ENCODE results near the gene CDK6.
A peak's percentile ranks its signal among the peaks of the same experiment; 100 is the strongest.

The CDK6 gene

DNA sequence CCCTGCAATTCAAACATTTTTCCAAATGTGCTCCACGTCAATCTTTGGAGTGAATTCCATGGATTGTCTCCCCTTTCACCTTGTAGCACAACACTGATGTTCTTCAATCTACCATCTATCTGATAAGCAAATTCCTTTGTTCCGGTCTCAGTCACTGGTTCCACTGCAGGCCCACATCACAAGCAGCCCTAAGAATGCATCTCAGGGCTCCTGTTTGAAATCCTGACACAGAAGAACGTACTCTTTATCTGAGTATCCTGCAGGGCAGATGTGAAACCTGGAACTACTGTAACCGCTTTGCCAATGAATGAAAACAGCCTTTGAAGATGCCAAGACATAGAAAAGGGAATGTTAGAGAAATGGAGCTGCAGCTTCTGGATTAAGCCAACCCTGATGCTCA is 183.2 kb downstream of the CDK6 start:
- Histone ChIP-seq H3K27me3 (ENCODE audit: insufficient read depth, low read length, poor library complexity) (no peaks in the 10 kb centered on the region), H3K9me3 (ENCODE audit: insufficient read depth, low read length, severe bottlenecking) (no peaks in the 10 kb centered on the region), H3K4me2 (ENCODE audit: insufficient read depth, low read length) (no peak overlapping the region), H3K27ac (ENCODE audit: low read length) (peak overlapping the region; percentile 60), H4K20me1 (ENCODE audit: insufficient read depth, low read length) (no peaks in the 10 kb centered on the region), H2AFZ (ENCODE audit: low read depth, low read length) (no peak overlapping the region), H3K9ac (ENCODE audit: low read depth, low read length) (no peak overlapping the region), H3K4me1 (ENCODE audit: insufficient read depth, low read length) (peaks cover 91% of the 10 kb centered on the region), H3K79me2 (ENCODE audit: insufficient read depth, low read length) (peaks cover 99% of the 10 kb centered on the region), H3K36me3 (ENCODE audit: insufficient read depth, low read length) (peaks cover 73% of the 10 kb centered on the region), H3K4me3 (ENCODE audit: low read depth in 1 of 2, low read length in 2 of 2) (no peak overlapping the region)
- peak; percentile 37; the same call in 2 of the 3 replicates for ATAC-seq (ENCODE audit: insufficient read depth, low read depth)
- DNase-seq = peak; percentile 34
- TF ChIP-seq EZH2 (IDR thresholded peaks at IDR 0.05; ENCODE audit: borderline replicate concordance, low read depth, low read length, severe bottlenecking) = no peak
- TF ChIP-seq, protein P1, sequence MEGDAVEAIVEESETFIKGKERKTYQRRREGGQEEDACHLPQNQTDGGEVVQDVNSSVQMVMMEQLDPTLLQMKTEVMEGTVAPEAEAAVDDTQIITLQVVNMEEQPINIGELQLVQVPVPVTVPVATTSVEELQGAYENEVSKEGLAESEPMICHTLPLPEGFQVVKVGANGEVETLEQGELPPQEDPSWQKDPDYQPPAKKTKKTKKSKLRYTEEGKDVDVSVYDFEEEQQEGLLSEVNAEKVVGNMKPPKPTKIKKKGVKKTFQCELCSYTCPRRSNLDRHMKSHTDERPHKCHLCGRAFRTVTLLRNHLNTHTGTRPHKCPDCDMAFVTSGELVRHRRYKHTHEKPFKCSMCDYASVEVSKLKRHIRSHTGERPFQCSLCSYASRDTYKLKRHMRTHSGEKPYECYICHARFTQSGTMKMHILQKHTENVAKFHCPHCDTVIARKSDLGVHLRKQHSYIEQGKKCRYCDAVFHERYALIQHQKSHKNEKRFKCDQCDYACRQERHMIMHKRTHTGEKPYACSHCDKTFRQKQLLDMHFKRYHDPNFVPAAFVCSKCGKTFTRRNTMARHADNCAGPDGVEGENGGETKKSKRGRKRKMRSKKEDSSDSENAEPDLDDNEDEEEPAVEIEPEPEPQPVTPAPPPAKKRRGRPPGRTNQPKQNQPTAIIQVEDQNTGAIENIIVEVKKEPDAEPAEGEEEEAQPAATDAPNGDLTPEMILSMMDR (IDR thresholded peaks at IDR 0.05; ENCODE audit: borderline replicate concordance, extremely low read depth, low read length, poor library complexity, severe bottlenecking) = no peak

DNA sequence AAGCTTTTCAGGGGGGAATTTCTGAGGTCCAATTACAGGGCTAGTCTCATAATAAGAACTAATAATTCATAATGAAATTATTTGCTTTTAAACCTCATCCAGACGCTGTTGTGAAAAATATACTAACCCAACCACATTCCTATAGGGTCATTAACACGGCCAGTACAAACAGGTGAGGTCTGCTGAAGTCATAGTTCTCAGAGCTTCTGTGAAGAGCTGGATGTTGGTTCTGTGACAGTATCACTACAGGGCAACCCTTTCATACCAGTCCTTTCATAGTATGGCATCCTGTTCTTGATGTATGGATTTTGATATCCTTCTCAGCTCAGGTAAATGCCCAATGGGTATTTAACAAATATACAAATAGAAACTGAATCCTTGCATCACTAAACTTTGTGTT is 183.8 kb downstream of the CDK6 start:
- H3K4me3 ChIP-seq (ENCODE audit: low read depth in 1 of 2, low read length in 2 of 2) = no peak overlapping the region
- no peak overlapping the region for H3K9ac ChIP-seq (ENCODE audit: low read depth, low read length)
- peaks cover 73% of the 10 kb centered on the region for H3K36me3 ChIP-seq (ENCODE audit: insufficient read depth, low read length)
- H3K9me3 ChIP-seq (ENCODE audit: insufficient read depth, low read length, severe bottlenecking) = no peaks in the 10 kb centered on the region
- H3K4me2 ChIP-seq (ENCODE audit: insufficient read depth, low read length) = no peak overlapping the region
- H3K27ac ChIP-seq (ENCODE audit: low read length) = peak overlapping the region; percentile 60
- DNase-seq (no peak), ATAC-seq (ENCODE audit: insufficient read depth, low read depth) (no peak)
- peaks cover 99% of the 10 kb centered on the region for H3K79me2 ChIP-seq (ENCODE audit: insufficient read depth, low read length)
- H3K4me1 ChIP-seq (ENCODE audit: insufficient read depth, low read length) = peaks cover 91% of the 10 kb centered on the region
- no peak overlapping the region for H2AFZ ChIP-seq (ENCODE audit: low read depth, low read length)
- no peaks in the 10 kb centered on the region for H4K20me1 ChIP-seq (ENCODE audit: insufficient read depth, low read length)
- TF ChIP-seq, protein P1 (IDR thresholded peaks at IDR 0.05; ENCODE audit: borderline replicate concordance, extremely low read depth, low read length, poor library complexity, severe bottlenecking) = no peak
- TF ChIP-seq EZH2 (IDR thresholded peaks at IDR 0.05; ENCODE audit: borderline replicate concordance, low read depth, low read length, severe bottlenecking) = no peak
- no peaks in the 10 kb centered on the region for H3K27me3 ChIP-seq (ENCODE audit: insufficient read depth, low read length, poor library complexity)

- TF ChIP-seq, protein P1 (IDR thresholded peaks at IDR 0.05; ENCODE audit: borderline replicate concordance, extremely low read depth, low read length, poor library complexity, severe bottlenecking) = no peak
- TF ChIP-seq EZH2 (IDR thresholded peaks at IDR 0.05; ENCODE audit: borderline replicate concordance, low read depth, low read length, severe bottlenecking) = no peak
Observed at GRCh38 chr7:92650391-92650790, 186.0 kb downstream of the CDK6 start.

More at GRCh38 chr7:92650391-92650790, 186.0 kb downstream of the CDK6 start:
- no peaks in the 10 kb centered on the region for H3K27me3 ChIP-seq (ENCODE audit: insufficient read depth, low read length, poor library complexity)
- H3K9me3 ChIP-seq (ENCODE audit: insufficient read depth, low read length, severe bottlenecking) = no peaks in the 10 kb centered on the region
- DNase-seq (no peak), ATAC-seq (ENCODE audit: insufficient read depth, low read depth) (peak; percentile 30; the same call in 2 of the 3 replicates)
- peaks cover 91% of the 10 kb centered on the region for H3K4me1 ChIP-seq (ENCODE audit: insufficient read depth, low read length)
- H3K27ac ChIP-seq (ENCODE audit: low read length) = peak overlapping the region; percentile 72
- H3K4me2 ChIP-seq (ENCODE audit: insufficient read depth, low read length) = no peak overlapping the region
- no peak overlapping the region for H3K4me3 ChIP-seq (ENCODE audit: low read depth in 1 of 2, low read length in 2 of 2)
- no peaks in the 10 kb centered on the region for H4K20me1 ChIP-seq (ENCODE audit: insufficient read depth, low read length)
- H2AFZ ChIP-seq (ENCODE audit: low read depth, low read length) = no peak overlapping the region
- peaks cover 98% of the 10 kb centered on the region for H3K79me2 ChIP-seq (ENCODE audit: insufficient read depth, low read length)
- H3K9ac ChIP-seq (ENCODE audit: low read depth, low read length) = no peak overlapping the region; the same call in 1 of the 2 replicates
- peaks cover 64% of the 10 kb centered on the region for H3K36me3 ChIP-seq (ENCODE audit: insufficient read depth, low read length)
